Heart left ventricle (tissue), 16 donors: Measurements from ENCODE around the gene POC1A. TPM values are rescaled to one million over a fixed set of nuclear protein-coding genes. Genes with fewer than 3 reads are reported as not detected.

Experiments used
- ATAC-seq, 4 donors: fragments of 200-7000 bp; cut with Tn5 transposase; one replicate each; pipeline ENCODE4 v1.9.1; 2020 to 2022; ENCODE audit warnings: moderate library complexity in 4 of 4, mild to moderate bottlenecking in 3 of 4, moderate number of reproducible peaks in 1 of 4
- DNase-seq, 5 donors: peaks; one replicate each; pipeline ENCODE4 v3.0.0-alpha.2; 2020
- H3K27ac ChIP-seq, 12 donors: fragments of 200-600 bp; sonication (generic) in 4 of 12; one replicate each; pipeline versions ENCODE4 v1.5.0 to v1.8.0; 2016 to 2022; ENCODE audit warnings: mild to moderate bottlenecking in 2 of 12
- H3K27me3 ChIP-seq, 9 donors: fragments of 200-600 bp; sonication (generic) in 2 of 9; one replicate each; pipeline versions ENCODE4 v1.5.1 to v1.8.0; 2016 to 2022; ENCODE audit warnings: mild to moderate bottlenecking in 3 of 9
- H3K36me3 ChIP-seq, 9 donors: fragments of 200-600 bp; sonication (generic) in 2 of 9; one replicate each; pipeline versions ENCODE4 v1.5.0 to v1.8.0; 2018 to 2022; ENCODE audit warnings: mild to moderate bottlenecking in 2 of 9
- H3K4me1 ChIP-seq, 12 donors: fragments of 200-600 bp; sonication (generic) in 4 of 12; one replicate each; pipeline versions ENCODE4 v1.5.0 to v1.8.0; 2016 to 2022; ENCODE audit warnings: mild to moderate bottlenecking in 3 of 12
- H3K4me3 ChIP-seq, 12 donors: fragments of 200-600 bp; sonication (generic) in 4 of 12; one replicate each; pipeline versions ENCODE4 v1.5.0 to v1.8.0; 2017 to 2022; ENCODE audit warnings: mild to moderate bottlenecking in 9 of 12, moderate library complexity in 4 of 12
- H3K9me3 ChIP-seq, 12 donors: fragments of 200-600 bp; sonication (generic) in 4 of 12; one replicate each; pipeline versions ENCODE4 v1.5.0 to v1.8.0; 2016 to 2022; ENCODE audit warnings: mild to moderate bottlenecking in 1 of 12
- CTCF ChIP-seq, 12 donors: fragments of 200-600 bp; sonication (generic) in 4 of 12; IDR thresholded peaks; one replicate each; pipeline versions ENCODE4 v1.5.0 to v1.8.0; 2018 to 2022; ENCODE audit warnings: antibody characterized with exemption in 12 of 12, mild to moderate bottlenecking in 5 of 12
- POLR2A ChIP-seq, 2 donors: fragments of 450-650 bp; IDR thresholded peaks; one replicate each; pipeline ENCODE4 v1.6.1; 2017; ENCODE audit warnings: antibody characterized with exemption in 2 of 2, mild to moderate bottlenecking in 2 of 2, moderate library complexity in 2 of 2
- WGBS, 4 donors: extraction: QIAGEN DNeasy Blood & Tissue Kit in 2 of 4; methylation state at CpG; one replicate each; pipeline versions ENCODE4 v1.1.5 to v1.1.7; 2013 to 2018; 5-methylcytosine and 5-hydroxymethylcytosine counted together
- intact Hi-C, 10 donors: fragments of 100-400 bp; cut with DNase I; formaldehyde crosslinking; loops; one replicate each; pipeline versions ENCODE4 v1.11.1 to v1.14.2; 2022
- polyA plus RNA-seq, 2 donors: library from polyadenylated mRNA; stranded (reverse); fragments of 200-250 nt; gene quantifications; one replicate each; pipeline ENCODE4 v1.2.3, GENCODE V29; 2013
- total RNA-seq, 9 donors: library from RNA; depleted of rRNA in 2 of 9; stranded (reverse); fragments of >200 nt in 2 of 9; fragmentation: NEBNext Ultra II Directional in 3 of 9; extraction: Animal tissue kit (Norgen Biotek cat#: 25700) in 3 of 9; gene quantifications; one replicate each; pipeline versions ENCODE4 v1.1.0 to v1.2.4, GENCODE V29; 2016 to 2023
- donor health status: ischemic (EF 13 %, LVEDD 7.1; RV severe dilation, severe dysfunction).
- donor health status: healthy with polysubstance abuse.
- donor health status: DM: no; HTN: yes; CAD: no.
- donor health status: DM: no; HTN: no; CAD: no.
- donor health status: ischemic (EF 25% LVEDD 6.9; RV normal size, moderate dysfunction).
- donor health status: ischemic (EF 25% LVEDD 5.7; RV mildly dilated, moderate dysfunction).
- donor health status: healthy.
- donor health status: DM: yes; HTN: yes; CAD: no.
- donor health status: ischemic (EF 35%, LVEDD 5.7; RV mildly dilated, moderate dysfunction).
- donor health status: nonischemic (EF 11% LVEDD 7.7; RV severe dilation, severe dysfunction).
- donor health status: DM: yes; HTN: yes; CAD: no.
- donor health status: PGD.
- donor health status: ischemic (EF 29% LVEDD 5.4; RV normal size, mild dysfunction).
- donor health status: nonischemic (EF 23%, LVEDD 6.1; RV moderate dilation, normal function).

POC1A gene
- total and polyA plus RNA-seq, 11 donors = 0.50 to 5.2 (median 1.4) TPM

- H3K36me3 ChIP-seq = peaks cover 0 to 4% (median 0%) of the 10 kb centered on the region in 9 donors
- no peak overlapping the region for H3K4me3 ChIP-seq
- WGBS, 4 donors = 96 to 97% (median 96%) methylated on average over 8 of the region's 8 CpGs
- H3K9me3 ChIP-seq = peaks cover 0 to 8% (median 2%) of the 10 kb centered on the region in 12 donors
- H3K27ac ChIP-seq = no peak overlapping the region
- ATAC-seq (no peak), DNase-seq (peak in 3 of 5 donors; percentile 16 to 23 (median 18))
- intact Hi-C loops = no loop called here
- no peak for TF ChIP-seq POLR2A (IDR thresholded peaks at IDR 0.05)
- no peak for TF ChIP-seq CTCF (IDR thresholded peaks at IDR 0.05)
- no peaks in the 10 kb centered on the region for H3K27me3 ChIP-seq
- H3K4me1 ChIP-seq = peaks cover 0 to 24% (median 13%) of the 10 kb centered on the region in 12 donors
Measured at GRCh38 chr3:52095990-52096775, 58.0 kb downstream of the POC1A start.

GRCh38 chr3:52094571-52095485, 59.4 kb downstream of the POC1A start:
- 89 to 94% (median 93%) methylated on average over 8 to 11 of the region's 11 CpGs for WGBS, 4 donors
- Histone ChIP-seq H3K9me3 (no peaks in the 10 kb centered on the region), H3K36me3 (peaks cover 0 to 4% (median 0%) of the 10 kb centered on the region in 9 donors), H3K27ac (no peak overlapping the region), H3K27me3 (no peaks in the 10 kb centered on the region), H3K4me3 (no peak overlapping the region), H3K4me1 (peaks cover 0 to 37% (median 26%) of the 10 kb centered on the region in 12 donors)
- DNase-seq (peak in 3 of 5 donors; percentile 8 to 27 (median 18)), ATAC-seq (no peak)
- TF ChIP-seq POLR2A (IDR thresholded peaks at IDR 0.05) (no peak), CTCF (IDR thresholded peaks at IDR 0.05) (no peak)
- intact Hi-C loops = no loop called here

- no peak for ATAC-seq
- H3K36me3 ChIP-seq = peaks cover 0 to 4% (median 0%) of the 10 kb centered on the region in 9 donors
- TF ChIP-seq POLR2A (IDR thresholded peaks at IDR 0.05) = no peak
- no peak for TF ChIP-seq CTCF (IDR thresholded peaks at IDR 0.05)
- no peaks in the 10 kb centered on the region for H3K9me3 ChIP-seq
- H3K27ac ChIP-seq = no peak overlapping the region
- H3K27me3 ChIP-seq = no peaks in the 10 kb centered on the region
- peak in 3 of 5 donors; percentile 9 to 45 (median 21) for DNase-seq
- WGBS, 4 donors = 90 to 94% (median 92%) methylated on average over 5 to 7 of the region's 7 CpGs
- no peak overlapping the region for H3K4me3 ChIP-seq
- intact Hi-C loops = no loop called here
- peaks cover 0 to 46% (median 35%) of the 10 kb centered on the region in 12 donors for H3K4me1 ChIP-seq
Measured at GRCh38 chr3:52093756-52094545, 60.3 kb downstream of the POC1A start.
